ENCODE data around the gene MFAP3. TPM values are rescaled to one million over a fixed set of nuclear protein-coding genes. Genes with fewer than 3 reads are reported as not detected.

MFAP3 gene
- total RNA-seq, 2 donors from 2014 or later = 28.5 to 30.1 TPM

DNA sequence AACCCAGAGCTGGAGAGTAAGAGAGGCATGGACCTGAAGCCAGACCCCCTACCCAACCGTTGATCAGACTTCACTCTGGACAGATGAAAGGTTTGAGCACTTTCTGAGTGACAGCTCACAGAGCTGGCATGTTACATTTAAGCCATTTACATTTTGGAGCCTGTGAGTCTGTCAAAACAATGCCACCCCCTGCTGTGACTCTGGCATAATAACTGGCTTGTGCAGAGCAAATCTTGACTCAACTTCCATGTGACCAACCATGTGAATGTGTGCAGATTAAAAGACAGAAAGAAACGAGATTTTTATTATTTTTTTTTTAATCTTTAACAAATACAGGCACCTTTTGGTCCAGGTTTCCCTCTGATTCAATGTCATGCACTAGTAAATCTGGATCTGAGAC is 48.5 kb downstream of the MFAP3 start:
- H3K27me3 Mint-ChIP-seq = peaks cover 11 to 16% of the 10 kb centered on the region in 2 donors
- no peaks in the 10 kb centered on the region for H3K9me3 Mint-ChIP-seq
- no peak overlapping the region for H3K27ac Mint-ChIP-seq
- DNase-seq (ENCODE audit: low spot score) (no peak), ATAC-seq (no peak)
- H3K4me1 Mint-ChIP-seq (ENCODE audit: low read depth in 2 of 2) = no peaks in the 10 kb centered on the region
- H3K4me3 Mint-ChIP-seq = no peak overlapping the region
- H3K36me3 Mint-ChIP-seq = no peaks in the 10 kb centered on the region

GRCh38 chr5:154088801-154089200 is 50.0 kb downstream of the MFAP3 start:
- Mint-ChIP-seq H3K36me3 (no peaks in the 10 kb centered on the region), H3K9me3 (no peaks in the 10 kb centered on the region)

GRCh38 chr5:154090656-154091055 is 51.9 kb downstream of the MFAP3 start:
- ATAC-seq (no peak), DNase-seq (ENCODE audit: low spot score) (no peak)
- H3K36me3 Mint-ChIP-seq = no peaks in the 10 kb centered on the region
- H3K27ac Mint-ChIP-seq = no peak overlapping the region
- peaks cover 23 to 29% of the 10 kb centered on the region in 2 donors for H3K27me3 Mint-ChIP-seq
- H3K4me1 Mint-ChIP-seq (ENCODE audit: low read depth in 2 of 2) = no peaks in the 10 kb centered on the region
- H3K9me3 Mint-ChIP-seq = no peaks in the 10 kb centered on the region
- no peak overlapping the region for H3K4me3 Mint-ChIP-seq

More at GRCh38 chr5:154088801-154089200, 50.0 kb downstream of the MFAP3 start:
- H3K4me3 Mint-ChIP-seq = no peak overlapping the region
- no peaks in the 10 kb centered on the region for H3K4me1 Mint-ChIP-seq (ENCODE audit: low read depth in 2 of 2)
- no peak overlapping the region for H3K27ac Mint-ChIP-seq
- ATAC-seq (no peak), DNase-seq (ENCODE audit: low spot score) (no peak)
- peaks cover 11 to 16% of the 10 kb centered on the region in 2 donors for H3K27me3 Mint-ChIP-seq

- no peaks in the 10 kb centered on the region for H3K9me3 Mint-ChIP-seq
Observed at GRCh38 chr5:154092356-154093141, 53.8 kb downstream of the MFAP3 start.

DNA sequence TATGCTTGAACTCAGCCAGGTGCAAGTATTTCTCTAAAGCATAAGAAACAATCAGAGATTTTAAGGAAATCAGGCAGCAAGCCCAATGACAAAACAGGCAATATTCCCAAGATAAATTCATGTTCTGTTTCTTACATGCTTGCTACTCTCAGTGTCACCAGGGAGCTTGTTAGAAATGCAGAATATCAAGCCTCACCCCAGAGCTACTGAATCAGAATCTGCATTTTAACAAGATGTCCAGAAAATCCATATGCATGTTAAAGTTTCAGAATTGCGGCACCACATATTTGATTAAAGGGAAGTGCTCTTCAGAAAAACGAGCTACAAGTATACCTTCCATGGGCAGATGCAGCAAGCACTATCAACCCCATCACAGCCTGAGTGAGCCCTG is 54.4 kb downstream of the MFAP3 start:
- no peak overlapping the region for H3K4me3 Mint-ChIP-seq
- DNase-seq (ENCODE audit: low spot score) (no peak), ATAC-seq (no peak)
- no peak overlapping the region for H3K27ac Mint-ChIP-seq
- peaks cover 21% of the 10 kb centered on the region in 2 donors for H3K27me3 Mint-ChIP-seq
- H3K36me3 Mint-ChIP-seq = no peaks in the 10 kb centered on the region
- H3K4me1 Mint-ChIP-seq (ENCODE audit: low read depth in 2 of 2) = no peaks in the 10 kb centered on the region
- no peaks in the 10 kb centered on the region for H3K9me3 Mint-ChIP-seq

More at GRCh38 chr5:154092356-154093141, 53.8 kb downstream of the MFAP3 start:
- H3K36me3 Mint-ChIP-seq = no peaks in the 10 kb centered on the region
- no peaks in the 10 kb centered on the region for H3K4me1 Mint-ChIP-seq (ENCODE audit: low read depth in 2 of 2)
- DNase-seq (ENCODE audit: low spot score) (no peak), ATAC-seq (no peak)
- peaks cover 17 to 21% of the 10 kb centered on the region in 2 donors for H3K27me3 Mint-ChIP-seq
- H3K4me3 Mint-ChIP-seq = no peak overlapping the region
- no peak overlapping the region for H3K27ac Mint-ChIP-seq

- H3K27ac Mint-ChIP-seq = no peak overlapping the region
- H3K4me3 Mint-ChIP-seq = no peak overlapping the region
- H3K36me3 Mint-ChIP-seq = no peaks in the 10 kb centered on the region
- DNase-seq (ENCODE audit: low spot score) (no peak), ATAC-seq (no peak)
- no peaks in the 10 kb centered on the region for H3K9me3 Mint-ChIP-seq
- H3K4me1 Mint-ChIP-seq (ENCODE audit: low read depth in 2 of 2) = no peaks in the 10 kb centered on the region
- H3K27me3 Mint-ChIP-seq = peaks cover 21% of the 10 kb centered on the region in 2 donors
Observed at GRCh38 chr5:154095904-154096303, 57.1 kb downstream of the MFAP3 start.

GRCh38 chr5:154097031-154097430 is 58.3 kb downstream of the MFAP3 start:
- no peak for ATAC-seq

DNA sequence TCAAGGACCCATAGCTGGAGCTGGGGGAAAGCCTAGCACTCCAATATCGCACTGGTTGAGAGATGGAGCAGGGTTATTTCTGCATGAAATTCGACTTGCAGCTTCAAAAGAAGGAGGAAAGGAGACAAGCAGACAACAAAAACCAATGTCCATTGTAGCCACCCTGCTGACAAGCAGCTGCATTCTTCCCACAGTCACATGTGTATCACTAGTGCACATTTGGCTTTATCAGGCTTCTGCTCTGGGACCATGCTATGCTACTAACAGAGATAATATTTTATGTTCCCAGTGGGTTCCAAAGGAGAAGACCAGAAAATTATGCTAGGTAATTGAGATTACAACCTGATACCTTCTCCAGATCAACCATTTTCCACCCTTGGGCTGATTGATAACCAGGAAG is 59.7 kb downstream of the MFAP3 start:
- no peaks in the 10 kb centered on the region for H3K4me1 Mint-ChIP-seq (ENCODE audit: low read depth in 2 of 2)
- DNase-seq (ENCODE audit: low spot score) (no peak), ATAC-seq (no peak)
- H3K27ac Mint-ChIP-seq = no peak overlapping the region
- H3K36me3 Mint-ChIP-seq = no peaks in the 10 kb centered on the region
- peaks cover 14 to 16% of the 10 kb centered on the region in 2 donors for H3K27me3 Mint-ChIP-seq
- H3K9me3 Mint-ChIP-seq = no peaks in the 10 kb centered on the region
- H3K4me3 Mint-ChIP-seq = no peak overlapping the region

More at GRCh38 chr5:154097031-154097430, 58.3 kb downstream of the MFAP3 start:
- DNase-seq (ENCODE audit: low spot score) = no peak
- no peaks in the 10 kb centered on the region for H3K9me3 Mint-ChIP-seq
- no peak overlapping the region for H3K27ac Mint-ChIP-seq
- peaks cover 14 to 16% of the 10 kb centered on the region in 2 donors for H3K27me3 Mint-ChIP-seq
- H3K4me3 Mint-ChIP-seq = no peak overlapping the region
- no peaks in the 10 kb centered on the region for H3K4me1 Mint-ChIP-seq (ENCODE audit: low read depth in 2 of 2)
- no peaks in the 10 kb centered on the region for H3K36me3 Mint-ChIP-seq

DNA sequence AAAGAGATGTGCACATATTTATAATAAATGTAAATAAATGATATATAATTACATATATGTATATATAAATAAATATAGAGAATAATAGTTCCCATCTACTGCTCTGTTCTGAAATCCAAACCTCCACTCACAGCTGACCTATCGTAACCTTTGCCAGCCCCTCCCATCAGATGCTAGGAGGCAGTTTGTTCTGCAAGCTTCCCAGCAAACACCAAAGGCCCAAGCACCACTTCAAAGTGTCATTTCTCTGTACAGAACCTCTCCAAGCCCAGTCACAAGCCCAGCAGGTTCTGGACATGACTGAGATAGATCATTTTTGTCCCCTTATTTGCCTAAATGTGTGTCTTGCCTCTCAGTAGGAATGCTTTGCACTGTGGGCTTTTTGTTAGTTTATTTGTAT is 62.4 kb downstream of the MFAP3 start:
- no peaks in the 10 kb centered on the region for H3K36me3 Mint-ChIP-seq
- ATAC-seq (no peak), DNase-seq (ENCODE audit: low spot score) (no peak)
- H3K9me3 Mint-ChIP-seq = no peaks in the 10 kb centered on the region
- no peak overlapping the region for H3K27ac Mint-ChIP-seq
- no peaks in the 10 kb centered on the region for H3K4me1 Mint-ChIP-seq (ENCODE audit: low read depth in 2 of 2)
- H3K27me3 Mint-ChIP-seq = peaks cover 0 to 6% of the 10 kb centered on the region in 2 donors
- H3K4me3 Mint-ChIP-seq = no peak overlapping the region

DNA sequence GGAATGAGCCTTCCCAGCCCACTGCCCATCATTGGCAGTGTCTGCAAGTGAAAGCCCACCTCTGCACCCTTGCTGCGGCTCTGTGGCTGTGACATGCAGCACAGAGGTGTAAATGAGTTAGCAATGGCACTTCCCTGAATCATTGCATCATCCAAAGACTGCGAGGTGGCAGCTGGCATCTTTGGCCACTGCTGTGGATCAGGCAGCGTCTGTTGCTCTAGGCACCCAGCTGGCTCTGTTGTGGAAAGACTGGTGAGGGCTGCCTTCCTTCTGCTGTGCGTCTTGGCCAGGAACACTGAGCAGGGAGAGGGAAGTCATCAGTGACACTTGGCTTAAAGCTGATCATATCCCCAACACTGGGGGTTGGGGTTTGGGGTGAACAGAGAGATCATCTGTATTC is 64.5 kb downstream of the MFAP3 start:
- DNase-seq (ENCODE audit: low spot score) = no peak
- Mint-ChIP-seq H3K36me3 (no peaks in the 10 kb centered on the region), H3K9me3 (no peaks in the 10 kb centered on the region), H3K27me3 (peaks cover 0 to 2% of the 10 kb centered on the region in 2 donors), H3K4me3 (no peak overlapping the region), H3K4me1 (ENCODE audit: low read depth in 2 of 2) (no peaks in the 10 kb centered on the region), H3K27ac (no peak overlapping the region)
- peak in 1 of 2 donors; percentile 44 for ATAC-seq

Other genes with a start within 250 kb of the MFAP3 start
- 10 to 100 TPM; 18.9 to 34.9 TPM for gene FAM114A2, start 57 bp upstream of the MFAP3 start, total RNA-seq
- 10 to 100 TPM; 32.2 to 44.1 TPM for gene GALNT10, start 151.8 kb downstream of the MFAP3 start, total RNA-seq